Karpas-422 (cell line): ENCODE data around the gene ARHGAP4. TPM values are rescaled to one million over a fixed set of nuclear protein-coding genes. Genes with fewer than 3 reads are reported as not detected.

Experiments
- DNase-seq: peaks from one replicate; pipeline ENCODE4 v3.0.0-alpha.2; 2015
- H2AFZ ChIP-seq: fragments of 200-600 bp; sonication (generic); 2 replicates; pipeline ENCODE4 v1.6.1; 2014; ENCODE audit warnings: antibody characterized with exemption, low read length, mixed read lengths
- H3K27ac ChIP-seq: fragments of 200-600 bp; sonication (generic); 2 replicates; pipeline ENCODE4 v1.5.1; 2014; ENCODE audit warnings: mild to moderate bottlenecking, low read length, moderate library complexity
- H3K27me3 ChIP-seq: fragments of 200-600 bp; sonication (generic); 2 replicates; pipeline ENCODE4 v1.6.1; 2014; ENCODE audit warnings: low read length, mixed read lengths
- H3K36me3 ChIP-seq: fragments of 200-600 bp; sonication (generic); 2 replicates; pipeline ENCODE4 v1.6.1; 2014; ENCODE audit warnings: low read length, mixed read lengths; ENCODE audit not compliant: insufficient read depth
- H3K4me1 ChIP-seq: fragments of 200-600 bp; sonication (generic); 2 replicates; pipeline ENCODE4 v1.6.1; 2014; ENCODE audit warnings: mild to moderate bottlenecking, low read length, mixed read lengths
- H3K4me2 ChIP-seq: fragments of 200-600 bp; sonication (generic); 2 replicates; pipeline ENCODE4 v1.6.1; 2014; ENCODE audit warnings: low read length, low read depth, mild to moderate bottlenecking; ENCODE audit not compliant: poor library complexity, severe bottlenecking
- H3K4me3 ChIP-seq: fragments of 200-600 bp; sonication (generic); 2 replicates; pipeline ENCODE4 v1.5.1; 2014; ENCODE audit warnings: mild to moderate bottlenecking, antibody characterized with exemption, low read length, mixed read lengths
- H3K79me2 ChIP-seq: fragments of 200-600 bp; sonication (generic); 2 replicates; pipeline ENCODE4 v1.6.1; 2014; ENCODE audit warnings: mild to moderate bottlenecking, low read length, mixed read lengths
- H3K9ac ChIP-seq: fragments of 200-600 bp; sonication (generic); 2 replicates; pipeline ENCODE4 v1.6.0; 2014; ENCODE audit warnings: low read length
- H3K9me2 ChIP-seq: fragments of 200-600 bp; sonication (generic), shearing (Covaris generic); replicated peaks from 2 replicates; pipeline ENCODE4 v1.6.0; 2014; ENCODE audit warnings: mild to moderate bottlenecking, low read length, moderate library complexity; ENCODE audit not compliant: insufficient read depth
- H3K9me3 ChIP-seq: fragments of 300-700, 200-600 bp; sonication (generic); 2 replicates; pipeline ENCODE4 v1.6.1; 2014; ENCODE audit warnings: low read length, mixed read lengths
- H4K20me1 ChIP-seq: fragments of 200-600 bp; sonication (generic); 2 replicates; pipeline ENCODE4 v1.6.1; 2014; ENCODE audit warnings: mild to moderate bottlenecking, antibody characterized with exemption, low read length, low read depth; ENCODE audit not compliant: insufficient read depth
- total RNA-seq: library from RNA; depleted of rRNA; stranded (reverse); fragments of >200 nt; shearing (Covaris generic); gene quantifications from 2 replicates; pipeline ENCODE4 v1.2.3, GENCODE V29; 2014; ENCODE audit warnings: low replicate concordance

ARHGAP4 gene
- total RNA-seq, 1 experiment from 2014 or later, result 104 TPM

DNA sequence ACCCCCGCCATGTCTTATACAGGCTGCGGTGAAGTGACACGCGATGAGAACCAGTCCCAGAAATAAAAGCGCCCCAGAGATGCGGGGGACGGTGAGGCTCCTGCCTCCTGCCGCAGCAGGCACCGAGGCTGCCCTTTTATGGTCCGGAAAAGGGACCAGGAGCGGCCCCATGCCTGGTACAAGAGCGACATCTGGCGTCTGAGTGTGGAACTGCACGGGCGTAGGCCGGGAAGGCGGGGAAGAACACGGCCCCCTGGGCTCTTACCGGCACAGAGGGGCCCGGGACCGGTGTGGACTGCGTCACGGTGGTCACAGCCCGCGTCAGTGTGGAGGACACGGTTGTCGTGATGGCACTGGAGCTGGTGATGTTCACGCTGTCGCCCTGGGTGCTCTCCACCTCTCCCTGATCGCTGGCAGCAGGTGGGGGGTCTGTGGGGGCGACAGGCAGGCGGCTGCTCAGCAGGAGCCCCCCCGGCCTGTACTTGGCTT lies 27.3 kb upstream of the ARHGAP4 start:
- Histone ChIP-seq H3K4me3 (no peak overlapping the region), H3K9me3 (no peaks in the 10 kb centered on the region), H3K79me2 (no peaks in the 10 kb centered on the region), H3K9ac (no peak overlapping the region), H3K27ac (no peak overlapping the region), H3K4me1 (no peaks in the 10 kb centered on the region), H3K27me3 (no peaks in the 10 kb centered on the region), H2AFZ (no peak overlapping the region), H3K36me3 (peaks cover 11% of the 10 kb centered on the region), H3K9me2 (no peaks in the 10 kb centered on the region), H3K4me2 (no peak overlapping the region), H4K20me1 (0 out of 2 replicates have a peak, but pooled peaks cover 4% of the 10 kb centered on the region)
- DNase-seq, result peak; percentile 93

DNA sequence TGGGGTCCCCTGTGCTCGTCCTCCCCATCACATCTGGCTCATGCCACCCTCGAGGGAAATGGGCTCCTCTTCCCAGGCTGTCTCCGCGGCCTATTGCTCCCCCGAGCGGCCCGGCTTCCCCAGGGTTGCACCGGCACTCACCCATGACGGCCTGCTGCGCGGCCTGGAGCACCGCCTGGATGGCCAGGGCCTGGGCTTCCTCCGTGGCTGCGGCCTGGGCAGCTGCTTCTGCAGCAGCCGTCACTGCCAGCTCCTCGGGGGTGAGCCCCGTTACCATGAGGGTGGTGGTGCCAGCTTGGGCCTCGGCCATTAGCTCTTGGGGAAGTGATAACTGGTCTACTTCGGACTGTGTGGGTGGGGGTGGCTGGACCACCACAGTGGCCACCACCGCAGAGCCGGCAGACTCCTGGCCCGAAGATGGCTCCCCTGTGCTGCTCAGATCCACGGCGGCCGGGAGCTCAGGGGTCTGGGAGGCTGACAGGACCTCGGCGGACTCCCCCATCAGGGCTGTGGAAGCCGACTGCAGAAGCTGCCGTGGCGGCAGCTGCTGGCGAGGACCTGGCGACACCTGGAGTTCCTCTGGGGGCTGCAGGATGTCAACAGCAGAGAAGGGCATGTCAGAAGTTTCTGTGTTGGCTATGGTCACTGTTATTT lies 26.4 kb upstream of the ARHGAP4 start:
- peaks cover 11% of the 10 kb centered on the region for H3K36me3 ChIP-seq
- H3K9ac ChIP-seq, result no peak overlapping the region
- no peak overlapping the region for H3K27ac ChIP-seq

DNA sequence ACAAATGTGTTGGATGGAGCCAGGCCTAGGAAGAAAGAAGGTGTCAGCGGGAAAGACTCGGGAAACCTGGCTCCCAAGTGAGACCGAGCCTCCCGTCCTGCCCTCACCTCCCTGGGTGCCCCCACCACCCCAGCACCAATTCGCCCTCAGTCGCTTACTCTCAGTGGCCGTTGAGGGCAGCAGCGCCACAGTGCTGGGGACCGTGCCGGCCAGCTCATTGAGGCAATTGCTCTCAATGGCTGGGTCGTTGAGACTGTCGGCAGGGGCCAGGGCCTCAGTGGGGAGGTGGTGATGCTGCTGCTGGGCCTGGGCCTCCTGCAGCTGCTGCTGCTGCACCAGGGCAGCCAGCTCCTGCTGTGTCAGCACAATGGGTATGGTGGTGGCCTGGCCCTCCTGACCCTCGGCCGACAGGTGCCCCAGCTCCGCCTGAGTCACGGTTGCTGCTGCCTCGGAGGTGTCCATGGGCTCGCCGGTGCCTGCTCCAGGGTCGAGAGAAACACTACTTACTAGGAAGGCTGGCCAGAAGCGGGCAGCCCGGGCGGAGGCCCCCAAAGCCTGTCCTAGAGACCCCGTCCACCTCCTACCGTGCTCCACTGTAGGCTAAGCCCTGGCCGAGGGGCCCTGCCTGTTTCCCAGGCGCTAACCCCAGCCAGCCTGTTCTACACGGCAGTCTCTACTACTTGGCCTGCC lies 25.8 kb upstream of the ARHGAP4 start:
- Histone ChIP-seq H3K27ac (no peak overlapping the region), H3K79me2 (no peaks in the 10 kb centered on the region), H2AFZ (no peak overlapping the region), H3K4me3 (no peak overlapping the region), H3K9ac (no peak overlapping the region), H3K4me1 (no peaks in the 10 kb centered on the region), H3K9me2 (no peaks in the 10 kb centered on the region), H3K36me3 (peaks cover 11% of the 10 kb centered on the region), H4K20me1 (0 out of 2 replicates have a peak, but pooled peaks cover 4% of the 10 kb centered on the region), H3K4me2 (no peak overlapping the region), H3K9me3 (no peaks in the 10 kb centered on the region), H3K27me3 (no peaks in the 10 kb centered on the region)
- no peak for DNase-seq

More for the DNA sequence above, 26.4 kb upstream of the ARHGAP4 start:
- H2AFZ ChIP-seq, result no peak overlapping the region
- no peaks in the 10 kb centered on the region for H3K4me1 ChIP-seq
- DNase-seq, result no peak
- H3K79me2 ChIP-seq, result no peaks in the 10 kb centered on the region
- no peak overlapping the region for H3K4me2 ChIP-seq
- 0 out of 2 replicates have a peak, but pooled peaks cover 4% of the 10 kb centered on the region for H4K20me1 ChIP-seq
- no peak overlapping the region for H3K4me3 ChIP-seq
- H3K9me3 ChIP-seq, result no peaks in the 10 kb centered on the region
- H3K27me3 ChIP-seq, result no peaks in the 10 kb centered on the region
- no peaks in the 10 kb centered on the region for H3K9me2 ChIP-seq

- Histone ChIP-seq H3K9me3 (no peaks in the 10 kb centered on the region), H3K4me2 (no peak overlapping the region), H3K27ac (no peak overlapping the region), H3K9me2 (no peaks in the 10 kb centered on the region), H2AFZ (no peak overlapping the region), H3K36me3 (peaks cover 11% of the 10 kb centered on the region), H3K79me2 (no peaks in the 10 kb centered on the region), H4K20me1 (0 out of 2 replicates have a peak, but pooled peaks cover 4% of the 10 kb centered on the region), H3K4me3 (no peak overlapping the region), H3K4me1 (no peaks in the 10 kb centered on the region), H3K27me3 (no peaks in the 10 kb centered on the region), H3K9ac (no peak overlapping the region)
- no peak for DNase-seq
Measured at GRCh38 chrX:153950127-153950526, 24.1 kb upstream of the ARHGAP4 start.

DNA sequence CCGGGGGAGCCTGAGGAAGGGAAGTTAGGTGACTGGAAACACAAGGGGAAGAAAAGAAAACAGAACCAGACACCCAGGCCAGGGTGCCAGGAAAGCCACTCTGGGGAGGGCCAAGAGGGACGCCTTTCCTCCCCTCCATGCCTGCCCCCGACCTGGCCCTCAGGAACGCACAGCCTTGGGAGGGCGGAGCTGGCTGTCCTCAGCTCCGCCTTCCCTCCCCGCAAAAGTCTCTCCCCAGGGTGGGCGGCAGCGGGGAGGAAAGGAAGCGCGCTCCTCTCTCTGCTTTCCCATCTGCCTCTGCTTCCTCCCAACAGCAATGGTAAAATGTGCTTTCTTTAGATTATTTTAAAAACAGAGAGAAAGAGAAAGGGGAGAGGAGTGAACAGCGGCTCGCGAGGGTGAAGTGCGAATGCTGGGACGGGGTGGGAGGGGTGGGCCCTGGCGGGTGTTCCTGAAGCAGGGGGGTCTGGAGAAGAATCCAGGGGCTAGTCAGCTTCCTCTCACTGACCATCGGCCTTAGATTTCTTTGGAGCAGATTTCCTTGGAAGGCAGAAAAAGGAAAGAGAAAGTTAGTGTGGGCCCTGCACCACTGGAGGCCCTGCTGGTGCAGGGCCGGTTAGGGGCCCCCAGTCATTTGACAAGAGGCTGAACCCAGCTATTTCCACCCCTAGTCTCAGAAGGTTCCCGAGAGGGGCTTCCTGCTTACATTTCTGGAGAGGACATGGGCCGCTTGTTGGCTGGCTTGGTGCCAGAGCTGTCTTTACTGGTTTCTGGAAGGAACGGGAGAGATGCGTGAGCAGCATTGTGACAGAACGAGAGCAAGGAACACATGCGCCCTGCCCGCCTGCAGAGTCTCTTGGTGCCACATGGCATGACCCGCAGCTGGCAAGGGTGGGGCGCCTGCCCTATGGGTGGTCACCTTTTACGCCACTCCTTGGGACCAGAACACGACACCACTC lies 23.1 kb upstream of the ARHGAP4 start:
- Histone ChIP-seq H3K4me2 (no peak overlapping the region), H4K20me1 (0 out of 2 replicates have a peak, but pooled peaks cover 4% of the 10 kb centered on the region), H3K27ac (no peak overlapping the region), H3K9me3 (no peaks in the 10 kb centered on the region), H3K36me3 (peaks cover 11% of the 10 kb centered on the region), H3K9me2 (no peaks in the 10 kb centered on the region), H3K9ac (no peak overlapping the region), H2AFZ (no peak overlapping the region), H3K79me2 (no peaks in the 10 kb centered on the region), H3K4me3 (no peak overlapping the region), H3K4me1 (no peaks in the 10 kb centered on the region), H3K27me3 (no peaks in the 10 kb centered on the region)
- DNase-seq, result no peak

- Histone ChIP-seq H3K27ac (no peak overlapping the region), H3K27me3 (no peaks in the 10 kb centered on the region), H4K20me1 (0 out of 2 replicates have a peak, but pooled peaks cover 4% of the 10 kb centered on the region), H3K4me1 (no peaks in the 10 kb centered on the region), H3K4me2 (no peak overlapping the region), H2AFZ (no peak overlapping the region), H3K9me2 (no peaks in the 10 kb centered on the region), H3K36me3 (peaks cover 8% of the 10 kb centered on the region), H3K9ac (no peak overlapping the region), H3K79me2 (no peaks in the 10 kb centered on the region), H3K9me3 (no peaks in the 10 kb centered on the region), H3K4me3 (no peak overlapping the region)
- no peak for DNase-seq
Measured at GRCh38 chrX:153948002-153948466, 22.0 kb upstream of the ARHGAP4 start.

- H3K9me2 ChIP-seq, result no peaks in the 10 kb centered on the region
- no peak overlapping the region for H3K4me3 ChIP-seq
- no peaks in the 10 kb centered on the region for H3K4me1 ChIP-seq
- H3K9me3 ChIP-seq, result no peaks in the 10 kb centered on the region
- no peak overlapping the region for H2AFZ ChIP-seq
- no peak overlapping the region for H3K27ac ChIP-seq
- no peaks in the 10 kb centered on the region for H3K27me3 ChIP-seq
- H3K36me3 ChIP-seq, result no peaks in the 10 kb centered on the region
- no peak overlapping the region for H3K4me2 ChIP-seq
- DNase-seq, result peak; percentile 95
- no peaks in the 10 kb centered on the region for H4K20me1 ChIP-seq
- peak overlapping the region; percentile 37 for H3K9ac ChIP-seq
- no peaks in the 10 kb centered on the region for H3K79me2 ChIP-seq
Measured at GRCh38 chrX:153947009-153947769, 21.1 kb upstream of the ARHGAP4 start.
